ENCODE measurements around the gene IFT57. TPM values are rescaled to one million over a fixed set of nuclear protein-coding genes. Genes with fewer than 3 reads are reported as not detected.

The IFT57 gene
- polyA plus RNA-seq, 1 donor from 2014 or later: 70.7 TPM

DNA sequence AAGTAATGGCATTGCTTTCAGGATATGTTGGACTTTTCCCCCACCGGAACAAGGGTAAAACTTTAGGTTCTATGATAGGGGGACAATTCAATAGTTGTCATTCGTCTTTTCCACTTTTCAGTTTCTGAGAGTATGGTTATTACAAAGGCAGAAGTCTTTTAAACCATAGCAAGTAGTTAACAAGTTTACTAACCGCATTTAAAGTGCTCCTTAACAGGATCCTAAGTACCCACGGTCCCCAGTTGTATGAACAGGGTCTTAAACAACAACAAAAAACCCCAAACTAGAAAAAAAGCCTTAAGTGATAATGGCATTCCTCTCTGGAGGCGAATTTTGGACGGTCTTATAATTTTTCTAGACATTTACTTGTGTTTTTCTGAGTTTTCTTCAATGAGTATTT is 831 bp downstream of the IFT57 start:
- Histone ChIP-seq H3K9me2 (ENCODE audit: insufficient read depth, low read length) (no peaks in the 10 kb centered on the region), H3K79me2 (replicated peaks; ENCODE audit: insufficient read depth, low read length) (peaks cover 36% of the 10 kb centered on the region), H3F3A (ENCODE audit: insufficient read depth, low read length, poor library complexity, severe bottlenecking) (no peaks in the 10 kb centered on the region), H3K27me3 (ENCODE audit: insufficient read depth, low read depth, low read length) (no peaks in the 10 kb centered on the region), H4K20me1 (ENCODE audit: insufficient read depth) (no peaks in the 10 kb centered on the region), H3K36me3 (ENCODE audit: insufficient read depth, low read length) (no peaks in the 10 kb centered on the region), H3K9me3 (ENCODE audit: low read length) (no peaks in the 10 kb centered on the region), H2AFZ (ENCODE audit: low read depth, low read length) (peak overlapping the region; percentile 71), H3K4me2 (ENCODE audit: low read length) (peak overlapping the region; percentile 91), H3K27ac (ENCODE audit: low read length) (no peak overlapping the region), H3K4me3 (ENCODE audit: low read length) (peak overlapping the region; percentile 92), H3K9ac (ENCODE audit: low read length) (peak overlapping the region; percentile 84)
- no peak for TF ChIP-seq SMC3 (conservative IDR thresholded peaks at IDR 0.05; ENCODE audit: poor library complexity)
- TF ChIP-seq POLR2AphosphoS5 (IDR thresholded peaks at IDR 0.05): no peak
- TF ChIP-seq EZH2 (IDR thresholded peaks at IDR 0.05; ENCODE audit: borderline replicate concordance, insufficient read depth, low read length, poor library complexity, severe bottlenecking): no peak
- no peak for TF ChIP-seq EP300 (conservative IDR thresholded peaks at IDR 0.05; ENCODE audit: poor library complexity, severe bottlenecking)
- TF ChIP-seq, protein P1, sequence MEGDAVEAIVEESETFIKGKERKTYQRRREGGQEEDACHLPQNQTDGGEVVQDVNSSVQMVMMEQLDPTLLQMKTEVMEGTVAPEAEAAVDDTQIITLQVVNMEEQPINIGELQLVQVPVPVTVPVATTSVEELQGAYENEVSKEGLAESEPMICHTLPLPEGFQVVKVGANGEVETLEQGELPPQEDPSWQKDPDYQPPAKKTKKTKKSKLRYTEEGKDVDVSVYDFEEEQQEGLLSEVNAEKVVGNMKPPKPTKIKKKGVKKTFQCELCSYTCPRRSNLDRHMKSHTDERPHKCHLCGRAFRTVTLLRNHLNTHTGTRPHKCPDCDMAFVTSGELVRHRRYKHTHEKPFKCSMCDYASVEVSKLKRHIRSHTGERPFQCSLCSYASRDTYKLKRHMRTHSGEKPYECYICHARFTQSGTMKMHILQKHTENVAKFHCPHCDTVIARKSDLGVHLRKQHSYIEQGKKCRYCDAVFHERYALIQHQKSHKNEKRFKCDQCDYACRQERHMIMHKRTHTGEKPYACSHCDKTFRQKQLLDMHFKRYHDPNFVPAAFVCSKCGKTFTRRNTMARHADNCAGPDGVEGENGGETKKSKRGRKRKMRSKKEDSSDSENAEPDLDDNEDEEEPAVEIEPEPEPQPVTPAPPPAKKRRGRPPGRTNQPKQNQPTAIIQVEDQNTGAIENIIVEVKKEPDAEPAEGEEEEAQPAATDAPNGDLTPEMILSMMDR (IDR thresholded peaks at IDR 0.05; ENCODE audit: poor library complexity, severe bottlenecking): no peak
- TF ChIP-seq MXI1 (conservative IDR thresholded peaks at IDR 0.05; ENCODE audit: poor library complexity, severe bottlenecking): no peak
- TF ChIP-seq TAF1 (IDR thresholded peaks at IDR 0.05; ENCODE audit: low read depth): no peak
- TF ChIP-seq, protein P2, sequence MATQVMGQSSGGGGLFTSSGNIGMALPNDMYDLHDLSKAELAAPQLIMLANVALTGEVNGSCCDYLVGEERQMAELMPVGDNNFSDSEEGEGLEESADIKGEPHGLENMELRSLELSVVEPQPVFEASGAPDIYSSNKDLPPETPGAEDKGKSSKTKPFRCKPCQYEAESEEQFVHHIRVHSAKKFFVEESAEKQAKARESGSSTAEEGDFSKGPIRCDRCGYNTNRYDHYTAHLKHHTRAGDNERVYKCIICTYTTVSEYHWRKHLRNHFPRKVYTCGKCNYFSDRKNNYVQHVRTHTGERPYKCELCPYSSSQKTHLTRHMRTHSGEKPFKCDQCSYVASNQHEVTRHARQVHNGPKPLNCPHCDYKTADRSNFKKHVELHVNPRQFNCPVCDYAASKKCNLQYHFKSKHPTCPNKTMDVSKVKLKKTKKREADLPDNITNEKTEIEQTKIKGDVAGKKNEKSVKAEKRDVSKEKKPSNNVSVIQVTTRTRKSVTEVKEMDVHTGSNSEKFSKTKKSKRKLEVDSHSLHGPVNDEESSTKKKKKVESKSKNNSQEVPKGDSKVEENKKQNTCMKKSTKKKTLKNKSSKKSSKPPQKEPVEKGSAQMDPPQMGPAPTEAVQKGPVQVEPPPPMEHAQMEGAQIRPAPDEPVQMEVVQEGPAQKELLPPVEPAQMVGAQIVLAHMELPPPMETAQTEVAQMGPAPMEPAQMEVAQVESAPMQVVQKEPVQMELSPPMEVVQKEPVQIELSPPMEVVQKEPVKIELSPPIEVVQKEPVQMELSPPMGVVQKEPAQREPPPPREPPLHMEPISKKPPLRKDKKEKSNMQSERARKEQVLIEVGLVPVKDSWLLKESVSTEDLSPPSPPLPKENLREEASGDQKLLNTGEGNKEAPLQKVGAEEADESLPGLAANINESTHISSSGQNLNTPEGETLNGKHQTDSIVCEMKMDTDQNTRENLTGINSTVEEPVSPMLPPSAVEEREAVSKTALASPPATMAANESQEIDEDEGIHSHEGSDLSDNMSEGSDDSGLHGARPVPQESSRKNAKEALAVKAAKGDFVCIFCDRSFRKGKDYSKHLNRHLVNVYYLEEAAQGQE (IDR thresholded peaks at IDR 0.05; ENCODE audit: borderline replicate concordance): no peak
- TF ChIP-seq RAD21 (conservative IDR thresholded peaks at IDR 0.05): no peak

DNA sequence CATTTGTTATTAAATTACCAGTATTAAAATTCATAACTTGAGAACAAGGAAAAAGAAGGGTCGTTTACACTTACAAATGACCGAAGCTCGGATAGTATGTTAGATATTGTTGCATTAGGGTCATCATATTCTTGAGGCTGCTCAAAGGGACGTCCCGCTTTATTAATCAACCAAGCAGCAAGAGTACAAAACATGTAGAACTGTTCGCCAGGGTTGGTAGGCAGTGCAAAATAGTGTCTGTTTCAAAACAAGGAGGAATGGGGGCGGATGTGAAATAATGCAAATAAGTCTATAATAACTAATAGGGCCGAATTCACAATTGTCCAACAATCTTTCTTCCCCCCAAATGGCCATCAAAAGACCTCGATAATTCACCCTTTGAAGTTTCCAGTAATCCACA is 2.9 kb downstream of the IFT57 start:
- Histone ChIP-seq H3K9me2 (ENCODE audit: insufficient read depth, low read length) (no peaks in the 10 kb centered on the region), H3K27ac (ENCODE audit: low read length) (no peak overlapping the region), H3K27me3 (ENCODE audit: insufficient read depth, low read depth, low read length) (no peaks in the 10 kb centered on the region), H3K79me2 (replicated peaks; ENCODE audit: insufficient read depth, low read length) (peaks cover 36% of the 10 kb centered on the region), H3K9me3 (ENCODE audit: low read length) (no peaks in the 10 kb centered on the region), H3K9ac (ENCODE audit: low read length) (no peak overlapping the region), H3K4me3 (ENCODE audit: low read length) (peak overlapping the region; percentile 92), H3F3A (ENCODE audit: insufficient read depth, low read length, poor library complexity, severe bottlenecking) (no peaks in the 10 kb centered on the region), H3K4me2 (ENCODE audit: low read length) (no peak overlapping the region), H4K20me1 (ENCODE audit: insufficient read depth) (no peaks in the 10 kb centered on the region), H3K36me3 (ENCODE audit: insufficient read depth, low read length) (no peaks in the 10 kb centered on the region), H2AFZ (ENCODE audit: low read depth, low read length) (no peak overlapping the region)
- TF ChIP-seq POLR2AphosphoS5 (IDR thresholded peaks at IDR 0.05) (no peak), EP300 (conservative IDR thresholded peaks at IDR 0.05; ENCODE audit: poor library complexity, severe bottlenecking) (no peak), SMC3 (conservative IDR thresholded peaks at IDR 0.05; ENCODE audit: poor library complexity) (no peak), RAD21 (conservative IDR thresholded peaks at IDR 0.05) (no peak)
- TF ChIP-seq, protein P2 (IDR thresholded peaks at IDR 0.05; ENCODE audit: borderline replicate concordance): no peak

All from neural cell (in vitro differentiated cells).